OCI-LY7 (cell line): ENCODE measurements around the gene SNIP1.
A peak's percentile ranks its signal among the peaks of the same experiment; 100 is the strongest.

Experiments
- CTCF ChIP-seq: fragments of 200-600 bp; sonication (generic); conservative IDR thresholded peaks from 2 replicates; pipeline ENCODE4 v1.5.1; 2014; ENCODE audit warnings: mild to moderate bottlenecking, antibody characterized with exemption, low read length, moderate library complexity, mixed read lengths
- EZH2phosphoT487 ChIP-seq: fragments of 200-600 bp; sonication (generic); IDR thresholded peaks from 2 replicates; pipeline ENCODE4 v1.6.1; 2018; ENCODE audit warnings: low read depth, borderline replicate concordance, mild to moderate bottlenecking, mixed run types, antibody characterized with exemption, low read length, moderate library complexity, mixed read lengths

DNA sequence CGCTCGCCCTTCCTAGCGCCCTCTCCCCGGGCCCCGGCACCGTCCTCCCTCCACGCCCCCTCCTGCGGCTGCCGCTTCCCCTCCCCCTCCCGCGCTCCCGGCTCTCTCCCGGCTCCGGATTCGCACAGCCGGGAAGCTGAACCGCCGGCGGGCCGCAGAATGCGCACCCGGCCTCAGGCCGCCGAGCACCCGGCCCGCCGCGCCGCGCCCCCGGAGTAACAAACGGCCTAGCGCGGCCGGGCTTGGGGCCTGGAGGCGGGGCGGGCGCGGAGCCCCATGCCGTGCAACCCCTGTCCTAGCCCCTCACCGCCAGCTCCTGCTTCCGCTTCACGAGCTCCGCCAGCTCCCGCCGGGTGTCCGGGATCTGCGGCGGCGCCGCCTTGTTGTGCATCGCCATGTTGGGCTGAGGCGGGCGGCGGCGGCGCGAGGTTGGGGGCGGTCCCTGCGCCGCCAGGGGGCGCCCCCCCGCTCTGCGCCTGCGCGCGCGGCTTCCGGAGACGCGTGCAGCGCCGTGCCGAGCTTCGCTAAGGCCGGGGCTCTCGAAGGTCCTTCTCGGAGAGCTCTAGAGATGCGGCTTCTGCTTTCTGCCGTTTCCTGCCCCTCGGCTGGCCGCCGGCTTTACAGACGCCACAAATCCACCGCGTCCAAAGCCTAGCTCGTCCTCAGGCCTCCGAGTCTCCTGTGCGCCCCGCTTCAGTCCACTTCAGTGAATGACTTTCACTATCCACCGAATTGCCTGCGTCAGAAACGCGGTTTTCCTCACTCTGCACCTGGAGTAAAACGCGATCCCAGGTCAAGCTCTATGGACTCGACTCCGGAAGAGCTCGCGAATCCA lies 39.5 kb downstream of the SNIP1 start, which contains the start of gene MEAF6:
- TF ChIP-seq CTCF (peak; percentile 83), EZH2phosphoT487 (no peak)
